ENCODE measurements around the gene OR8G5. TPM values are rescaled to one million over a fixed set of nuclear protein-coding genes. Genes with fewer than 3 reads are reported as not detected.

The OR8G5 gene
- total RNA-seq, 1 experiment from 2014 or later, result not detected

GRCh38 chr11:124297921-124298320 is 41.7 kb downstream of the OR8G5 start:
- CTCF ChIA-PET, result interaction anchor here (0.6 kb wide), 1 partner anchor 366 kb away, joined by 5 read pairs; no protein-coding TSS in a partner anchor
- no peak overlapping the region for H3K4me3 Mint-ChIP-seq (ENCODE audit: low read depth, unreplicated experiment)
- no peak for TF ChIP-seq CTCF (IDR thresholded peaks at IDR 0.05; ENCODE audit: unreplicated experiment)
- H3K4me1 Mint-ChIP-seq (ENCODE audit: low read depth, unreplicated experiment), result no peaks in the 10 kb centered on the region
- H3K36me3 Mint-ChIP-seq (ENCODE audit: insufficient read depth, unreplicated experiment), result no peaks in the 10 kb centered on the region
- no peak overlapping the region for H3K27ac Mint-ChIP-seq (ENCODE audit: unreplicated experiment)
- peaks cover 2% of the 10 kb centered on the region for H3K9me3 Mint-ChIP-seq (ENCODE audit: low read depth, unreplicated experiment)
- intact Hi-C loops (cut with micrococcal nuclease; ENCODE audit: unreplicated experiment), result no loop called here
- no TSS peak for BruUV-seq (replicated peaks)
- no peak for DNase-seq
- H3K27me3 Mint-ChIP-seq (ENCODE audit: unreplicated experiment), result no peaks in the 10 kb centered on the region

GRCh38 chr11:124301548-124301947 is 45.4 kb downstream of the OR8G5 start:
- Mint-ChIP-seq H3K4me3 (ENCODE audit: low read depth, unreplicated experiment) (no peak overlapping the region), H3K36me3 (ENCODE audit: insufficient read depth, unreplicated experiment) (no peaks in the 10 kb centered on the region), H3K27me3 (ENCODE audit: unreplicated experiment) (no peaks in the 10 kb centered on the region), H3K27ac (ENCODE audit: unreplicated experiment) (no peak overlapping the region), H3K9me3 (ENCODE audit: low read depth, unreplicated experiment) (no peaks in the 10 kb centered on the region), H3K4me1 (ENCODE audit: low read depth, unreplicated experiment) (no peaks in the 10 kb centered on the region)
- BruUV-seq (replicated peaks), result no TSS peak
- TF ChIP-seq CTCF (IDR thresholded peaks at IDR 0.05; ENCODE audit: unreplicated experiment), result no peak
- CTCF ChIA-PET, result no interaction called here
- no peak for DNase-seq
- intact Hi-C loops (cut with micrococcal nuclease; ENCODE audit: unreplicated experiment), result no loop called here

- no peak for DNase-seq
- no TSS peak for BruUV-seq (replicated peaks)
- Mint-ChIP-seq H3K36me3 (ENCODE audit: insufficient read depth, unreplicated experiment) (no peaks in the 10 kb centered on the region), H3K9me3 (ENCODE audit: low read depth, unreplicated experiment) (no peaks in the 10 kb centered on the region), H3K27me3 (ENCODE audit: unreplicated experiment) (no peaks in the 10 kb centered on the region), H3K4me1 (ENCODE audit: low read depth, unreplicated experiment) (no peaks in the 10 kb centered on the region), H3K27ac (ENCODE audit: unreplicated experiment) (no peak overlapping the region), H3K4me3 (ENCODE audit: low read depth, unreplicated experiment) (no peak overlapping the region)
- CTCF ChIA-PET, result no interaction called here
- TF ChIP-seq CTCF (IDR thresholded peaks at IDR 0.05; ENCODE audit: unreplicated experiment), result no peak
- intact Hi-C loops (cut with micrococcal nuclease; ENCODE audit: unreplicated experiment), result no loop called here
Observed at GRCh38 chr11:124302347-124303125, 46.4 kb downstream of the OR8G5 start.

GRCh38 chr11:124307093-124307492 is 50.9 kb downstream of the OR8G5 start:
- DNase-seq, result no peak
- Mint-ChIP-seq H3K36me3 (ENCODE audit: insufficient read depth, unreplicated experiment) (no peaks in the 10 kb centered on the region), H3K4me1 (ENCODE audit: low read depth, unreplicated experiment) (no peaks in the 10 kb centered on the region), H3K9me3 (ENCODE audit: low read depth, unreplicated experiment) (peaks cover 11% of the 10 kb centered on the region), H3K4me3 (ENCODE audit: low read depth, unreplicated experiment) (no peak overlapping the region), H3K27ac (ENCODE audit: unreplicated experiment) (no peak overlapping the region), H3K27me3 (ENCODE audit: unreplicated experiment) (no peaks in the 10 kb centered on the region)
- no peak for TF ChIP-seq CTCF (IDR thresholded peaks at IDR 0.05; ENCODE audit: unreplicated experiment)
- intact Hi-C loops (cut with micrococcal nuclease; ENCODE audit: unreplicated experiment), result no loop called here
- no TSS peak for BruUV-seq (replicated peaks)
- CTCF ChIA-PET, result no interaction called here
